GM06990 (cell line): Measurements from ENCODE around the gene NDST1.

Experiments
- DNase-seq: peaks from one replicate; pipeline ENCODE4 v3.0.0-alpha.2; 2011; ENCODE audit not compliant: insufficient read length; ENCODE audit errors: extremely low read depth
- H3K27me3 ChIP-seq: replicated peaks from 2 replicates; pipeline ENCODE4 v1.6.0; 2011; ENCODE audit warnings: low read length; ENCODE audit not compliant: control insufficient read depth, insufficient read depth
- H3K36me3 ChIP-seq: 2 replicates; pipeline ENCODE4 v1.5.1; 2011; ENCODE audit warnings: low read length; ENCODE audit not compliant: control insufficient read depth, insufficient read depth
- H3K4me3 ChIP-seq: replicated peaks from 2 replicates; pipeline ENCODE4 v1.5.1; 2011; ENCODE audit warnings: low read depth, mild to moderate bottlenecking, control low read depth, low read length
- TF ChIP-seq, protein P1 (sequence below): IDR thresholded peaks from 2 replicates; pipeline ENCODE4 v1.5.1; 2011; ENCODE audit warnings: low read length, control low read depth, mild to moderate bottlenecking, inconsistent platforms; ENCODE audit not compliant: insufficient read depth, poor library complexity, severe bottlenecking

The NDST1 gene

DNA sequence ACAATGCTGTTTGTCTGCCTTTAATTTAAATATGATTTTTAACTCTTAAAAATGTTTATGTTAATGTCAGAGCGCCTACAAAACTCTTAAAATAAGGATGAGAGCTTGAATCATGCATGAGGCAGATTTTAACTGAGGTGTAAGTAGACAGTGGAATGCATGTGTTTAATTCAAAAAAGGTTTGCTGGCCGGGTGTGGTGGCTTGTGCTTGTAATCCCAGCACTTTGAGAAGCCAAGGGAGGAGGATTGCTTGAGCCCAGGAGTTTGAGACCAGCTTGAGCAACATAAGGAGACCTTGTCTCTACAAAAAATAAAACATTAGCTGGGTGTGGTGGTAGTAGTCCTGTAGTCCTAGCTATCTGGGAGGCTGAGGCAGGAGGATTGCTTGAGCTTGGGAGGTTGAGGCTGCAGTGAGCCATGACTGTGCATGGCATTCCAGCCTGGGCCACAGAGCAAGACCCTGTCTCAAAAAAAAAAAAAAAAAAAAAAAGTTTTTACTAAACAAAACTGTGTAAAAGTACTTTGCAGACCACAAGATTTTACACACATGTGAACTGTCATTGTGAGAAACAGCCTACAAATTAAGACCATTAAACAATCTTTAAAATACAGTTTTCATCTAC, 21.1 kb downstream of the NDST1 start:
- no peak for DNase-seq
- no peaks in the 10 kb centered on the region for H3K27me3 ChIP-seq
- H3K4me3 ChIP-seq = no peak overlapping the region
- TF ChIP-seq, protein P1, sequence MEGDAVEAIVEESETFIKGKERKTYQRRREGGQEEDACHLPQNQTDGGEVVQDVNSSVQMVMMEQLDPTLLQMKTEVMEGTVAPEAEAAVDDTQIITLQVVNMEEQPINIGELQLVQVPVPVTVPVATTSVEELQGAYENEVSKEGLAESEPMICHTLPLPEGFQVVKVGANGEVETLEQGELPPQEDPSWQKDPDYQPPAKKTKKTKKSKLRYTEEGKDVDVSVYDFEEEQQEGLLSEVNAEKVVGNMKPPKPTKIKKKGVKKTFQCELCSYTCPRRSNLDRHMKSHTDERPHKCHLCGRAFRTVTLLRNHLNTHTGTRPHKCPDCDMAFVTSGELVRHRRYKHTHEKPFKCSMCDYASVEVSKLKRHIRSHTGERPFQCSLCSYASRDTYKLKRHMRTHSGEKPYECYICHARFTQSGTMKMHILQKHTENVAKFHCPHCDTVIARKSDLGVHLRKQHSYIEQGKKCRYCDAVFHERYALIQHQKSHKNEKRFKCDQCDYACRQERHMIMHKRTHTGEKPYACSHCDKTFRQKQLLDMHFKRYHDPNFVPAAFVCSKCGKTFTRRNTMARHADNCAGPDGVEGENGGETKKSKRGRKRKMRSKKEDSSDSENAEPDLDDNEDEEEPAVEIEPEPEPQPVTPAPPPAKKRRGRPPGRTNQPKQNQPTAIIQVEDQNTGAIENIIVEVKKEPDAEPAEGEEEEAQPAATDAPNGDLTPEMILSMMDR = no peak
- peaks cover 8% of the 10 kb centered on the region for H3K36me3 ChIP-seq

GRCh38 chr5:150529555-150529954, 21.6 kb downstream of the NDST1 start:
- TF ChIP-seq, protein P1 = no peak
- no peaks in the 10 kb centered on the region for H3K27me3 ChIP-seq
- H3K4me3 ChIP-seq = no peak overlapping the region
- DNase-seq = no peak
- peaks cover 8% of the 10 kb centered on the region for H3K36me3 ChIP-seq

- peaks cover 17% of the 10 kb centered on the region for H3K36me3 ChIP-seq
- TF ChIP-seq, protein P1 = no peak
- H3K4me3 ChIP-seq = no peak overlapping the region
- no peak for DNase-seq
- no peaks in the 10 kb centered on the region for H3K27me3 ChIP-seq
Observed at GRCh38 chr5:150530423-150530822, 22.5 kb downstream of the NDST1 start.

GRCh38 chr5:150530951-150531588, 23.1 kb downstream of the NDST1 start:
- Histone ChIP-seq H3K4me3 (no peak overlapping the region), H3K36me3 (peaks cover 22% of the 10 kb centered on the region), H3K27me3 (no peaks in the 10 kb centered on the region)
- TF ChIP-seq, protein P1 = no peak
- DNase-seq = no peak

DNA sequence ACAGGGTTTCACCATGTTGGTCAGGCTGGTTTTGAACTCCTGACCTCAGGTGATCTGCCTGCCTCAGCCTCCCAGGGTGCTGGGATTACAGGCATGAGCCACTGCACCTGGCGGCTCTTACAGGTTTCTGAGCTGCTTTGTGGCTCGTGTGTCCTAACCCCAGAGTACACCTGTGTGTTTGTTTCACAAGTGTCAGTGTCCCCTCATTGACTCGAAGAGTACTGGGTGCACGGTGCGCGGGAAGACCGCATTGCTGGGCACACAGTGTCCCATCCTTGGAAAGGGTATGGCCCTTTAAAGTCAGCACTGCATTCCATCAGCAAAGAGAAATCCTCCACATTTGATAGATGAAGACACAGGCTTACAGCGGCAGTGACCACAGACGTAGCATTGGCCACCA, 23.8 kb downstream of the NDST1 start:
- no peak overlapping the region for H3K4me3 ChIP-seq
- H3K27me3 ChIP-seq = no peaks in the 10 kb centered on the region
- peaks cover 21% of the 10 kb centered on the region for H3K36me3 ChIP-seq
- DNase-seq = no peak
- TF ChIP-seq, protein P1 = no peak
